Measurements from ENCODE around the gene ACIN1. TPM values are rescaled to one million over a fixed set of nuclear protein-coding genes. Genes with fewer than 3 reads are reported as not detected.
A peak's percentile ranks its signal among the peaks of the same experiment; 100 is the strongest.

ACIN1 gene
- total and polyA plus RNA-seq, 2 of the 13 experiments (the other 11 are each of a cell fraction or from before 2014, with no cell fraction given), result 165 to 183 TPM

- TF ChIP-seq U2AF1 (optimal IDR thresholded peaks at IDR 0.05; ENCODE audit: low read depth, low read length) (no peak), ZBTB7B (CRISPR knock-in tag; IDR thresholded peaks at IDR 0.05) (peak; percentile 74; the same call in 1 of the 2 replicates), ZNF75D (CRISPR knock-in tag; IDR thresholded peaks at IDR 0.05; ENCODE audit: borderline replicate concordance) (no peak), ZNF761 (CRISPR knock-in tag; conservative IDR thresholded peaks at IDR 0.05) (peak; percentile 74), PRDM15 (CRISPR knock-in tag; IDR thresholded peaks at IDR 0.05) (no peak), RFX5 (IDR thresholded peaks at IDR 0.05; ENCODE audit: low read depth, low read length) (peak; percentile 35; the same call in 1 of the 2 replicates), PBX2 (CRISPR knock-in tag; IDR thresholded peaks at IDR 0.05) (no peak), ZNF616 (CRISPR knock-in tag; IDR thresholded peaks at IDR 0.05; ENCODE audit: low read depth) (no peak), MLLT10 (CRISPR knock-in tag; IDR thresholded peaks at IDR 0.05) (no peak), PHF8 (CRISPR knock-in tag; IDR thresholded peaks at IDR 0.05) (peak; percentile 62; the same call in 1 of the 2 replicates), ZC3H13 (CRISPR knock-in tag; IDR thresholded peaks at IDR 0.05) (no peak)
- TF ChIP-seq, protein P1, sequence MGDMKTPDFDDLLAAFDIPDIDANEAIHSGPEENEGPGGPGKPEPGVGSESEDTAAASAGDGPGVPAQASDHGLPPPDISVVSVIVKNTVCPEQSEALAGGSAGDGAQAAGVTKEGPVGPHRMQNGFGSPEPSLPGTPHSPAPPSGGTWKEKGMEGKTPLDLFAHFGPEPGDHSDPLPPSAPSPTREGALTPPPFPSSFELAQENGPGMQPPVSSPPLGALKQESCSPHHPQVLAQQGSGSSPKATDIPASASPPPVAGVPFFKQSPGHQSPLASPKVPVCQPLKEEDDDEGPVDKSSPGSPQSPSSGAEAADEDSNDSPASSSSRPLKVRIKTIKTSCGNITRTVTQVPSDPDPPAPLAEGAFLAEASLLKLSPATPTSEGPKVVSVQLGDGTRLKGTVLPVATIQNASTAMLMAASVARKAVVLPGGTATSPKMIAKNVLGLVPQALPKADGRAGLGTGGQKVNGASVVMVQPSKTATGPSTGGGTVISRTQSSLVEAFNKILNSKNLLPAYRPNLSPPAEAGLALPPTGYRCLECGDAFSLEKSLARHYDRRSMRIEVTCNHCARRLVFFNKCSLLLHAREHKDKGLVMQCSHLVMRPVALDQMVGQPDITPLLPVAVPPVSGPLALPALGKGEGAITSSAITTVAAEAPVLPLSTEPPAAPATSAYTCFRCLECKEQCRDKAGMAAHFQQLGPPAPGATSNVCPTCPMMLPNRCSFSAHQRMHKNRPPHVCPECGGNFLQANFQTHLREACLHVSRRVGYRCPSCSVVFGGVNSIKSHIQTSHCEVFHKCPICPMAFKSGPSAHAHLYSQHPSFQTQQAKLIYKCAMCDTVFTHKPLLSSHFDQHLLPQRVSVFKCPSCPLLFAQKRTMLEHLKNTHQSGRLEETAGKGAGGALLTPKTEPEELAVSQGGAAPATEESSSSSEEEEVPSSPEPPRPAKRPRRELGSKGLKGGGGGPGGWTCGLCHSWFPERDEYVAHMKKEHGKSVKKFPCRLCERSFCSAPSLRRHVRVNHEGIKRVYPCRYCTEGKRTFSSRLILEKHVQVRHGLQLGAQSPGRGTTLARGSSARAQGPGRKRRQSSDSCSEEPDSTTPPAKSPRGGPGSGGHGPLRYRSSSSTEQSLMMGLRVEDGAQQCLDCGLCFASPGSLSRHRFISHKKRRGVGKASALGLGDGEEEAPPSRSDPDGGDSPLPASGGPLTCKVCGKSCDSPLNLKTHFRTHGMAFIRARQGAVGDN (CRISPR knock-in tag; IDR thresholded peaks at IDR 0.05), result peak; percentile 70
Measured at GRCh38 chr14:23056145-23056955, 38.6 kb downstream of the ACIN1 start (continued).

Data from HepG2 (cell line).